SH-SY5Y (cell line): ENCODE results near the gene TSC22D2.

Experiments used
- GATA2 ChIP-seq: IDR thresholded peaks from 2 replicates; pipeline ENCODE4 v1.6.1; 2011; ENCODE audit warnings: mild to moderate bottlenecking, low read depth, low read length
- GATA3 ChIP-seq: IDR thresholded peaks from 2 replicates; pipeline ENCODE4 v1.6.1; 2011; ENCODE audit warnings: low read depth, mild to moderate bottlenecking, low read length, moderate library complexity

- no peak for TF ChIP-seq GATA2
- no peak for TF ChIP-seq GATA3
Observed at GRCh38 chr3:150402217-150402616, 5.9 kb upstream of the TSC22D2 start.
